H1 (cell line): ENCODE results near the gene PDZD8. TPM values are rescaled to one million over a fixed set of nuclear protein-coding genes. Genes with fewer than 3 reads are reported as not detected.

Experiments
- CTCF ChIA-PET: fragments of 300-600 bp; sonication (Branson Sonifier 250); formaldehyde crosslinking; loops from one replicate; lab custom pipeline; 2021; ENCODE audit not compliant: partially characterized antibody; lab: Charles Lee
- POLR2A ChIA-PET: fragments of 300-600 bp; sonication (Branson Sonifier 250); formaldehyde crosslinking; loops from one replicate; lab custom pipeline; 2021; ENCODE audit warnings: inconsistent platforms; ENCODE audit not compliant: partially characterized antibody; lab: Charles Lee
- DNase-seq, 2 experiments: peaks; one replicate each; pipeline versions ENCODE4 v3.0.0 to v3.0.0-alpha.2; 2010 to 2022; ENCODE audit warnings: low spot score in 2 of 2, low read depth in 1 of 2, mixed read lengths in 1 of 2
- FAIRE-seq: peaks from 2 replicates; lab custom pipeline; 2011; peaks lifted over from hg19 to GRCh38; lab: Jason Lieb, UNC
- H2AFZ ChIP-seq: 2 replicates; pipeline ENCODE4 v1.8.1; 2012; ENCODE audit warnings: low read length, inconsistent platforms
- H2AK5ac ChIP-seq: 2 replicates; pipeline ENCODE4 v1.6.1; 2013; ENCODE audit warnings: low read depth, low read length
- H2BK120ac ChIP-seq: replicated peaks from 2 replicates; pipeline ENCODE3; 2013; ENCODE audit warnings: low read depth, low read length, inconsistent platforms
- H2BK12ac ChIP-seq: 2 replicates; pipeline ENCODE4 v1.6.1; 2013; ENCODE audit warnings: low read depth, low read length
- H2BK15ac ChIP-seq: 2 replicates; pipeline ENCODE4 v1.6.1; 2013; ENCODE audit warnings: low read length
- H2BK20ac ChIP-seq: 2 replicates; pipeline ENCODE4 v1.6.1; 2013; ENCODE audit warnings: low read length
- H2BK5ac ChIP-seq: 2 replicates; pipeline ENCODE4 v1.6.1; 2013; ENCODE audit warnings: low read depth, low read length
- H3K14ac ChIP-seq: 2 replicates; pipeline ENCODE4 v1.6.1; 2013; ENCODE audit warnings: inconsistent platforms; ENCODE audit not compliant: insufficient read length
- H3K18ac ChIP-seq: 2 replicates; pipeline ENCODE4 v1.6.1; 2013; ENCODE audit warnings: low read length; ENCODE audit errors: extremely low read depth
- H3K23ac ChIP-seq: 2 replicates; pipeline ENCODE4 v1.6.1; 2013; ENCODE audit warnings: inconsistent platforms; ENCODE audit not compliant: insufficient read length
- H3K23me2 ChIP-seq: 2 replicates; pipeline ENCODE4 v1.6.1; 2013; ENCODE audit warnings: low read depth, low read length
- H3K27ac ChIP-seq: 2 replicates; pipeline ENCODE4 v1.6.1; 2011; ENCODE audit warnings: low read depth, low read length, inconsistent platforms
- H3K27me3 ChIP-seq, 4 experiments: replicated peaks in 1 of 4; 1 replicate in 1 of 4; 2 replicates in 3 of 4; pipeline versions ENCODE4 v1.6.1 to v1.8.1; 2011 to 2013; ENCODE audit warnings: low read length in 3 of 4, mild to moderate bottlenecking in 3 of 4, inconsistent platforms in 2 of 4, mixed read lengths in 2 of 4, moderate library complexity in 1 of 4; ENCODE audit not compliant: control insufficient read depth in 3 of 4, insufficient read depth in 3 of 4; ENCODE audit errors: extremely low read depth in 1 of 4
- H3K36me3 ChIP-seq, 4 experiments: 2 replicates each; pipeline versions ENCODE4 v1.6.1 to v1.8.1; 2011 to 2013; ENCODE audit warnings: mild to moderate bottlenecking in 4 of 4, low read length in 3 of 4, moderate library complexity in 2 of 4, control low read depth in 1 of 4, inconsistent platforms in 1 of 4; ENCODE audit not compliant: insufficient read depth in 4 of 4, control insufficient read depth in 2 of 4
- H3K4ac ChIP-seq: replicated peaks from 2 replicates; pipeline ENCODE3; 2013; ENCODE audit warnings: low read length, low read depth, mixed read lengths, inconsistent platforms; ENCODE audit not compliant: insufficient read length
- H3K4me1 ChIP-seq, 4 experiments: replicated peaks in 1 of 4; 1 replicate in 1 of 4; 2 replicates in 3 of 4; pipeline versions ENCODE4 v1.6.1 to v1.8.1; 2011 to 2013; ENCODE audit warnings: low read length in 3 of 4, inconsistent platforms in 2 of 4, mixed read lengths in 1 of 4; ENCODE audit not compliant: insufficient read depth in 4 of 4, control insufficient read depth in 3 of 4
- H3K4me2 ChIP-seq, 2 experiments: 2 replicates each; pipeline versions ENCODE4 v1.6.1 to v1.8.1; 2011 to 2013; ENCODE audit warnings: low read depth in 2 of 2, low read length in 2 of 2, control low read depth in 1 of 2, inconsistent platforms in 1 of 2, mild to moderate bottlenecking in 1 of 2; ENCODE audit not compliant: insufficient read depth in 1 of 2
- H3K4me3 ChIP-seq, 4 experiments: fragments of 200-600, 300-600 bp in 1 of 4; sonication (generic), shearing (Covaris generic), sonication (Bioruptor Twin) in 1 of 4; 2 replicates each; pipeline versions ENCODE4 v1.5.1 to v1.8.1; 2011 to 2016; ENCODE audit warnings: low read length in 4 of 4, low read depth in 3 of 4, control low read depth in 2 of 4, inconsistent platforms in 2 of 4, mild to moderate bottlenecking in 2 of 4, mixed read lengths in 1 of 4, moderate library complexity in 1 of 4; ENCODE audit not compliant: insufficient read depth in 2 of 4; ENCODE audit errors: extremely low read depth in 1 of 4
- H3K56ac ChIP-seq: replicated peaks from 2 replicates; pipeline ENCODE3; 2013; ENCODE audit warnings: low read depth, mild to moderate bottlenecking, mixed read lengths, low read length, inconsistent platforms; ENCODE audit not compliant: insufficient read length
- H3K79me1 ChIP-seq: 2 replicates; pipeline ENCODE4 v1.6.1; 2013; ENCODE audit warnings: low read depth, low read length, control low read depth
- H3K79me2 ChIP-seq, 2 experiments: 2 replicates each; pipeline versions ENCODE4 v1.6.1 to v1.8.1; 2012 to 2013; ENCODE audit warnings: low read length in 2 of 2, mild to moderate bottlenecking in 2 of 2, inconsistent platforms in 1 of 2; ENCODE audit not compliant: insufficient read depth in 2 of 2, control insufficient read depth in 1 of 2
- H3K9ac ChIP-seq, 4 experiments: replicated peaks in 1 of 4; 1 replicate in 1 of 4; 2 replicates in 3 of 4; pipeline versions ENCODE4 v1.6.1 to v1.8.1; 2011 to 2013; ENCODE audit warnings: low read depth in 3 of 4, low read length in 3 of 4, control low read depth in 2 of 4, mild to moderate bottlenecking in 2 of 4, moderate library complexity in 2 of 4, inconsistent platforms in 1 of 4; ENCODE audit errors: extremely low read depth in 1 of 4
- H3K9me3 ChIP-seq, 2 experiments: 2 replicates each; pipeline versions ENCODE4 v1.6.1 to v1.8.1; 2012 to 2013; ENCODE audit warnings: mild to moderate bottlenecking in 2 of 2, moderate library complexity in 2 of 2, control low read depth in 1 of 2, inconsistent platforms in 1 of 2, low read depth in 1 of 2, low read length in 1 of 2, mixed read lengths in 1 of 2; ENCODE audit not compliant: insufficient read depth in 2 of 2
- H4K20me1 ChIP-seq, 2 experiments: replicated peaks in 1 of 2; 2 replicates each; pipeline versions ENCODE3 to v1.8.1; 2011 to 2013; ENCODE audit warnings: inconsistent platforms in 2 of 2, low read length in 2 of 2, mild to moderate bottlenecking in 1 of 2; ENCODE audit not compliant: insufficient read depth in 2 of 2, control insufficient read depth in 1 of 2
- H4K5ac ChIP-seq: 2 replicates; pipeline ENCODE4 v1.6.1; 2013; ENCODE audit warnings: low read length, low read depth, mixed read lengths, inconsistent platforms; ENCODE audit not compliant: insufficient read length
- H4K8ac ChIP-seq: 2 replicates; pipeline ENCODE4 v1.8.0; 2013; ENCODE audit warnings: mild to moderate bottlenecking, moderate library complexity, low read length, inconsistent platforms; ENCODE audit not compliant: insufficient read depth; ENCODE audit errors: extremely low read depth
- H4K91ac ChIP-seq: replicated peaks from 2 replicates; pipeline ENCODE3; 2013; ENCODE audit warnings: low read length, mixed read lengths, inconsistent platforms; ENCODE audit not compliant: insufficient read length
- HDAC2 ChIP-seq, 2 experiments: fragments of 300-600 bp in 1 of 2; sonication (generic) in 1 of 2; IDR thresholded peaks; 2 replicates each; pipeline ENCODE4 v1.6.1; 2011 to 2012; ENCODE audit warnings: low read depth in 2 of 2, low read length in 2 of 2, mild to moderate bottlenecking in 2 of 2, moderate library complexity in 2 of 2, borderline replicate concordance in 1 of 2, inconsistent platforms in 1 of 2
- SIN3A ChIP-seq, 2 experiments: IDR thresholded peaks in 1 of 2; conservative IDR thresholded peaks in 1 of 2; 2 replicates each; pipeline ENCODE4 v1.6.1; 2011 to 2012; ENCODE audit warnings: low read length in 2 of 2, improper control_type of control experiment in 1 of 2, low read depth in 1 of 2, mild to moderate bottlenecking in 1 of 2
- SP1 ChIP-seq: IDR thresholded peaks from 2 replicates; pipeline ENCODE4 v1.6.1; 2011; ENCODE audit warnings: low read depth, low read length
- WGBS, 2 experiments: shearing (Covaris generic) in 1 of 2; methylation state at CpG; one replicate each; pipeline versions ENCODE4 v1.1.6 to v1.1.7; 2013 to 2015; ENCODE audit warnings: low lambda C conversion rate in 2 of 2, mixed read lengths in 2 of 2, inconsistent platforms in 1 of 2, low coverage in 1 of 2, missing lambda C conversion rate in 1 of 2; ENCODE audit not compliant: insufficient replicate concordance in 2 of 2, insufficient coverage in 1 of 2, insufficient read length in 1 of 2; ENCODE audit errors: extremely low coverage in 1 of 2, missing lambda C conversion rate in 1 of 2; 5-methylcytosine and 5-hydroxymethylcytosine counted together
- polyA plus RNA-seq, 7 experiments: library from polyadenylated mRNA; depleted of rRNA in 3 of 7; stranded (reverse) in 5 of 7; unstranded in 2 of 7; fragments of >200 nt in 5 of 7; fragments of 200-250 nt in 2 of 7; gene quantifications; 1 replicate in 5 of 7; 2 replicates in 1 of 7; 4 replicates in 1 of 7; pipeline versions ENCODE4 v1.2.1 to v1.2.3, GENCODE V29; 2011 to 2013; ENCODE audit warnings: missing spikeins in 2 of 7, mixed read lengths in 2 of 7
- total RNA-seq: library from RNA; stranded (reverse); fragmentation: NEBNext Ultra II Directional; extraction: Animal tissue kit (Norgen Biotek cat#: 25700); gene quantifications from 2 replicates; pipeline ENCODE4 v1.2.1, GENCODE V29; 2021

The PDZD8 gene
- total and polyA plus RNA-seq, 2 of the 8 experiments (the other 6 are each of a cell fraction or from before 2014, with no cell fraction given), result 10.9 to 50.1 TPM

DNA sequence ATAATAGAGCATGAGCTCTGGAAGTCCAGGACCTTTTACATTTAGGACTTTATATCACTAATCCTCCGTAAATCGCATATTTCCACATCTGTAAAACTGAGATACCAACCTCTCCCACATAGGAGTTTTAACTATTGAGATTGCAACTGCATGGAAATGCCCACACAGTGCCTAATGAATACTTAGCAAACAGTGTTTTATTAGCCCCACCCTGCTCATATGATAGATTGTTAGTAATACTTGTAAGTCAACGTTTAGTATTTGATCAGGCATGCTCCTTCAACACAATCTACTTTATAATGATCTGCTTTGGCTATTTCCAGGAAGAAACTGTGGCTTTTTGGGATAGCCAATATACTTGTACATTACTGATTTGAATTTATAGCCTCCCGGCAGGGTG lies 8.5 kb downstream of the PDZD8 start:
- no peak overlapping the region for H3K14ac ChIP-seq
- no peak overlapping the region for H3K4me2 ChIP-seq
- DNase-seq (no peak), FAIRE-seq (no peak)
- H3K18ac ChIP-seq, result no peak overlapping the region
- no peak overlapping the region for H2BK120ac ChIP-seq
- H3K79me2 ChIP-seq, result peaks cover 6 to 100% of the 10 kb centered on the region in 2 experiments; a peak in 3 of 4 replicates
- no peak overlapping the region for H4K91ac ChIP-seq
- no peak overlapping the region for H3K4me3 ChIP-seq
- H3K27ac ChIP-seq, result no peak overlapping the region
- H3K9me3 ChIP-seq, result no peaks in the 10 kb centered on the region
- H3K23ac ChIP-seq, result no peak overlapping the region
- no peak overlapping the region for H3K4ac ChIP-seq
- H3K56ac ChIP-seq, result no peak overlapping the region
- H2BK20ac ChIP-seq, result no peak overlapping the region
- no peak overlapping the region for H3K9ac ChIP-seq
- H3K79me1 ChIP-seq, result peaks cover 2% of the 10 kb centered on the region; the same call in 1 of the 2 replicates
- no peak overlapping the region for H2BK15ac ChIP-seq
- H4K8ac ChIP-seq, result no peak overlapping the region
- no peak overlapping the region for H2BK12ac ChIP-seq
- no peak overlapping the region for H4K5ac ChIP-seq
- H3K23me2 ChIP-seq, result no peaks in the 10 kb centered on the region
- peaks cover 4 to 9% of the 10 kb centered on the region in 2 experiments for H4K20me1 ChIP-seq
- peaks cover 0 to 7% (median 5%) of the 10 kb centered on the region in 4 experiments; a peak in 4 of 7 replicates for H3K4me1 ChIP-seq
- no peaks in the 10 kb centered on the region for H3K36me3 ChIP-seq
- H2AK5ac ChIP-seq, result no peak overlapping the region
- H2AFZ ChIP-seq, result no peak overlapping the region
- WGBS, 2 experiments, result 89% methylated on average over 4 of the region's 4 CpGs; no CpG with 5 or more reads in 1 of the 2 experiments
- ChIA-PET CTCF (interaction anchor here (0.7 to 0.9 kb wide), 2 partner anchors 12 to 47 kb away, joined by 3 read pairs; no protein-coding TSS in a partner anchor), POLR2A (no interaction called here)
- TF ChIP-seq SIN3A (conservative IDR thresholded peaks at IDR 0.05 in 1 of 2, IDR thresholded peaks at IDR 0.05 in 1 of 2; ENCODE audit: low read depth in 1 of 2, low read length in 2 of 2) (no peak), HDAC2 (IDR thresholded peaks at IDR 0.05; ENCODE audit: borderline replicate concordance in 1 of 2, low read depth in 2 of 2, low read length in 2 of 2) (no peak), SP1 (no peak)
- no peak overlapping the region for H2BK5ac ChIP-seq
- H3K27me3 ChIP-seq, result no peaks in the 10 kb centered on the region
